HG03571 (cell line): ENCODE measurements around the gene GOLGA6L2.
"Not testable (repeated sequence)": the region's sequence is repeated elsewhere in the genome, so short reads cannot be mapped to it uniquely, and the experiment has no call there.

ENCODE experiments used
- ATAC-seq: cut with Tn5 transposase; IDR thresholded peaks from one replicate; pipeline ENCODE4 v1.9.1; 2021; ENCODE audit not compliant: unreplicated experiment

Gene GOLGA6L2

DNA sequence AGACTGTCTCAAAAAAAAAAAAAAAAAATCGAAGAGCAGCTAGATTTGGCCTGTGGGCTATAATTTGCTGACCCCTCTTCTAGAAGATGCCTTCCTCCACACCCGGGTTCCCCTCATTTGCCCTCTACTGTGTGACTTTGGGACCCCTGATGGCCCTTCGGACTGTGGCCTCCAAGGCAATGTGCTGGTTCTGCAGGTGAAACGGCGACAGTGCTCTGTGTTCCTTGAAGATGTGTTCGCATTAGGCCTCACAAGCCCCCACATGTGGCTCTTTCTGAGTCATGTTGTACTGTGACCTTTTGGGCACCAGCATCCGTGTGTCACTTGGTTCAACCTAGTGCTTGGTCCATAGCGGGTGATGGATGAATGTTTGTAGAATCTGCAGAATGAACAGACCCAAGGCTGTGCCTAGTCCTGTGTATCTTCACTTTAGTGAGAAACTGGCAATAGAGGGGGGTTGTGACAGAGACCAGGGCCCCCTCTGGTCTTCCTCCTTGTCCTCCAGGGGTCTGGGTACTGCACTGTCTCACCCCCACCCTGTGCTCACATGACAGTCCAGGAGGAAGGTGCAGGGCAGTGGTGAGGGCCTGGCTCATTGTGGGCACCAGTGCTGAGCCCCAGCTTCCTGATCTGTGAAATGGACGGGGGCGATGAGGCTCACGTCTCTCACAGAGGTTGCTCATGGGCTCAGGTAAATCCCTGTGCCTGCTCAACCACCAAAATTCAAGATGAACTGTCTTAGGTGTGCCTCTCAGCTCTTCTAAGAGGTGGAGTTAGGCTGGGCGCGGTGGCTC is 22.7 kb downstream of the GOLGA6L2 start:
- ATAC-seq = no peak

DNA sequence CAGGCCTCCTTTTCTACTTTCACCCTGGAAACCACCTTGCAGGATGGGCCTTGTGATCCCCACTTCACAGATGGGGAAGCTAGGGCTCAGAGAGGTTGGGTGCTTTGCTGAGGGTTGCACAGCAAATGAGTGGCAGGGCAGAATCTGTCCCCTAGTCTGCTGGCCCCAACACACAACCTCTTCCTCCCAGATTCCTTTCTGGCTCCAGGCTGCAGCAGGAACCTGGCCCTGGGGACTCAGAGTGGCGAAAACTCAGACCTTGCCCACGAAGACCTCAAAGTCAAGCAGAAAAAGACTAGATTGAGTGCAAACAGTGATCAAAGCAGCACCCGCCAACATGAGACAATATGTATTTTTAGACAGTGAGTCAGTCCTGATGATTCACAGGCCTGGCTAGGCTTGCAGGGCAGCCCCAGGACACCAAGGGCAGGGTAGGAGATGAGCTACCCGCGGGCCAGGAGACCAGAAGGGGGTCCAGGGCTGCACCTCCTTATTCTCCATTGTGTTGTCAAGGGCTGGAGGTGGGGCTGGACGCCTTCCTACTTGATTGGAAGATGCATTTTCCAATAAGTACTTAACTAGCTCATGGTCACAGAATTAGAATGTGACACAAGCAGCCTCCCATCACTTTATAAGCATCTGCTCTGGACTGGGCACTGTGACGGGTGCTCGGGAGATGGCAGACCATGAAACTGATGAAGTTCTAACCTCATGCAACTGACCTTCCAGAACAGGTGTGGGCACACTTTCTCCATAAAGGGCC is 23.9 kb downstream of the GOLGA6L2 start:
- no peak for ATAC-seq

DNA sequence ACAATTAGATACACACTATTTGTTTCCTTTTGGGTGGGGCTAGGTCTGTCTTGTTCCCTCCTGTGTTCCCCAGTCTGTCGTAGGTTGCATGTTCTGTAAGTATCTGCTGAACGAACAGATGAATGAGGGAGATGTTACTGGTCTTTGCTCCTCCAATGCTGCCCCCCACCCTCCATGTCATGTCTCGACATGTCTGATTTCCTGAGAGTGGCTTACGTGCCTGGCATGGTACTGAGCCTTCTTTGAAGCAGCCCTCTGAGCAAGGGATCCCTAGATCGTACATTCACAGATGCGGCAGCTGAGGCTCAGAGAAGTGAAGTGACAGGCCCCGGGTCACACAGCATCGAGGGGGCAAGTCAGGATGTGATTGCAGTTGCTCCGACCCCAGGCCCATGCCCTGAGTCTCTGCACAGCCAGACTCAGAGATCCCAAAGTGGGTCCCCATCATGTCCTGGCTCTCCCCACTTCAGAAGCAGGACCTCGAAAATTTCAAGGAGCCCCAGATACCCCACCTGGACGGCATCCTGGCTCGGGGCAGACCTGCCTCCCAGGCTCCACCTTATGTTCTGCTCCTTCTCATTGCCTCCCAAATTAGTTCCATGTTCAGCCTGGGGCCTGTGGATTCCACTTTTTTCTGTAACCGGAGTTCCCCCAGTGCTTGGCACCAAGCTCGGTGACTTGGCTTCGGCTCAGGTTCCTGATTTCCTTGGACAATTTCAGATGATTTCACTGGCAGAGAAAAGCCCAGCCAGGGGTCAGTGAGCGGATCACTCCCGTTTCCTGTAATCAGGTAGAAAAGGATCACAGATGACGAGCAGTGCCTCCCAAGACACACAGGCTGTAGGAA is 24.7 kb downstream of the GOLGA6L2 start:
- no peak for ATAC-seq

DNA sequence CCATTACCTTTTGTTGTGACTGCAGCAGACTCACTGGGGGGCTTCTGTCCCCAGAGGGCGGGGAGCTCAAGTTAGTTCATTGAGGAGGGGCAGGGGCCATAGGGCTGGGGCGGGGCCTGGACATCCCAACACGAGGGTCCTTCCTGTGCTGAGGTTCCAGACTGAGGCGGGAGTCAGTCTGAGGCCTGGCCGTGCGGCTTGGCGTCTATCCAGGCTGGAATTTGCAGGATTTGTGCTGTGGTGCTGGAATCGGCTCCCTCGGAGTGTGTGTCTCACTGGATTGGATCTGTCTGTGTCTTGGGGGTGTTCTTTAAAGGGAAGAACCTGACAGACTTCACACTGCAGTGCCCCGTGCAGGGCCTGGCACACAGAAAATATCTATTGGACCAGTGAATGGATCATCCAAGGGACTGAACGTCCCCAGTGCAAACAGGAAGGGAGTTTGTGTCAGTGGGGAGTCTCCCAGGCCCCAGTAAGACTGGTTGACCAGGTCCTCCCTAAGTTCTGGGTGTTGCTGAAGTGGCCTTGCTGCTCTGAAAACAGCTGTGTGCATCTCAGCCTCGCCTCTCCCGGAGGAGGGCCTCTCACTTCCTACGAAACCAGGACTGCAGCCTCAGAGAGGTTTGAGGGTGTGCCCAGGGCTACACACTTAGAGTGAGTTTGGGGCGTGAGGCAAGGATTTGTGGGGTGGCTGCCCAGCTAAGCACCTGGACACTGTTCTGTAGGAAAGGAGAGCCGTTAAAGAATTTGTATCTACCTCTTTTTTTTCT is 26.1 kb downstream of the GOLGA6L2 start:
- no peak for ATAC-seq

DNA sequence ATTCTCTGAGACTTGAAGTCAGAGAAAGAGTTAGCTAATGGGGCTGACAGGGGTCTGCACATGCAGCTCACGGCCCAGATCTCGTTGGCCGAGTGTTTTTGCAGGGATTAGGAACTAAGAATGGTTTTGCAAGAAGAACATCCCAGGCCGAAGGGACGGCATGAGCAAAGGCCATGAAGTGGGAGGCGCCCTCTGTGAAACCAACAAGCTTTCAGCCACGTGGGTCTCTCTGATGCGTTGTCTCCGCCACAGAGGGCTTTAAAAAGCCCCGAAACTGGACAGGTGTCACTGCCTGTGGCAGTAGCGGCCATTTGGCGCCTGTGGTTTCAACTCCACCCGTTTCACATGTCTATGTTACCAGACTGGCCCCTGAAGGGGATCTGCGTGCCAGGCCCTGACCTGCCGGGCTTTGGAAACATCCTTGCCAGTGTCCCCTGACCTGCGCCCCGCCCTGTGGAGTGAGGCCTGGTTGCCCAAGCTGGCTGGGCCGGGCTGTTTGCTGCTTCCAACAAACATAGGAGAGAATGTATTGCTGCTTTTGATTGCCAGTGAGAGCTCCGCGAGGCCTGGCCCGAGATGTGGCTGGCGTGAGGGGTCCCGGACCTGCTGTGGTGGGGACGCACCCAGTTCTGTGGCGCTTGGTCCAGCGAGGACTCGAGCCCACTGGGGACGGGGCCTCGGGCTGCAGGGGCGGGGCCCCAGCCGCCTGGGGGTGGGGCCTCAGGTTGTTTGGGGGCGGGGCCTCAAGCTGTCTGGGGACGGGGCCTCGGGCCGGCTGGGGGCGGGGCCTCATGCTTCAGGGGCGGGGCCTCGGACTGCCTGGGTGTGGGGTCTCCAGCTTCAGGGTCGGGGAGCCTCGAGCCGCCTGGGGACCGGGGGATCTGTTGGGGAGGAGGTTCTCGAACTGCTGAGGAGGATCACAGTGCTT is 30.4 kb downstream of the GOLGA6L2 start:
- no peak for ATAC-seq

DNA sequence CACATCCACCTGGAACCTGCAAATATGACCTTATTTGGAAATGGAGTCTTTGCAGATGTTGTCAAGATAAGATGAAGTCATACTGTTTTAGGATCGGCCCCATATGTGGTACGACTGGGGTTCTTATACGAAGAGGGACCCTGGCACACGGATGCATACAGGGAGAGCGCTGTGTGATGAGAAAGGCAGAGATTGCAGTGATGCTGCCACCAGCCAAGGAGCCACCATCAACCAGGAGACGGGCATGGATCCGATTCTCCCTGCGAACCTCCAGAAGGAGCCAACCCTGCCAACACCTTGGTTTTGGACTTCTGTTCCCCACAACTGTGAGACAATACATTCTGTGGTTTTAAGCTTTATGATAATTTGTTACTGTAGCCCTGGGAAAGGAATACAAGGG is 31.2 kb downstream of the GOLGA6L2 start:
- ATAC-seq = not testable (repeated sequence)

DNA sequence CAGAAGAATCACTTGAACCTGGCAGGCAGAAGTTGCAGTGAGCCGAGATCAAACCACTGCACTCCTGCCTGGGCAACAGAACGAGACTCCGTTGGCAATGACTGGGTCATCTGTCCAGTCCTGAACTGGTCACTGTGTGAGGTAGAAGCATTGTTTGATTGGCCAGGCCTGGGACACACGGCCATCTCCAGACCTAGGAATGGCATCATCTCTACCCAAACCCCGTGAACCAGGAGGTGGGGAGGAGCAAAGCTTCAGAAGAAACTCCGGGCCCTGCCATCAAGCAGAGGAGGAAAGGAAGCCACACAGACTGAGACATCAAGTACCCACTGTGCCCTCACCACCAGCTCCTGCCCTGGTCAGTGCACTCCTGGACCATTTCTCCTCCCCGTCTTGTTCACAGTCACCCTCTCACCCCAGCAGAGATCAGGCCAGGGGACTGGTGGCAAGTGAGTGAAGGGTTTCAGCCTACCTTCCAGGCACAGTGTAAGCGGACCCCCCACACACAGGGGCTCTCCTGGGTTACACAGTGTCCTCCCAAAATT is 31.6 kb downstream of the GOLGA6L2 start:
- ATAC-seq = no peak

DNA sequence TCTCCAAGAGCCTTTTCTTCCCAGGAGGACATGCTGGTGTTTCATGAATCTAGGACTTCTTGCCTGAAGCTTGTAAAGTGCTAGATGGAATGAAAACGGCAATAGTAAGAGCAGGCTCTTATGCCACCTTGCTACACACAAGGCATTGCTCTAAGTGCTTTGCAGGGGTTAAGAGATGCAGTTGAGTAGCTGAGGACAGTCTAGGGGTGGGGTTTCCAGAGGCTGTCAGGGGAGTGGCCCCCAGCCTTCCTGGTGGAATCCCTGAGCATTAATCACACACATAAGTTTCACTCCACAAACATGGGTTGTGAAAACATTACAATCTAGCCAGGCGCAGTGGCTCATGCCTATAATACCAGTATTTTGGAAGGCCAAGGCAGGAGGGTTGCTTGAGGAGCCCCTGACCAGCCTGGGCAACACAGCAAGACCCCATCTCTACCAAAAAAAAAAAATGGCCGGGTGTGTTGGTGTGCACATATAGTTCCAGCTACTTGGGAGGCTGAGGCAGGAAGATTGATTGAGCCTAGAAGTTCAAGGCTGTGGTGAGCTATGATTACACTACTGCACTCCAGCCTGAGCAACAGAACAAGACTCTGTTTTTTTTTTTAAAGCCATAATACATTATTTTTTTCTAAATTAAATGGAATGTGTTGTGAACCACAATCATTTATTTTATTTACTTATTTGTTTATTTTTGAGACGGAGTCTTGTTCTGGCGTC is 34.0 kb downstream of the GOLGA6L2 start:
- ATAC-seq = not testable (repeated sequence)

DNA sequence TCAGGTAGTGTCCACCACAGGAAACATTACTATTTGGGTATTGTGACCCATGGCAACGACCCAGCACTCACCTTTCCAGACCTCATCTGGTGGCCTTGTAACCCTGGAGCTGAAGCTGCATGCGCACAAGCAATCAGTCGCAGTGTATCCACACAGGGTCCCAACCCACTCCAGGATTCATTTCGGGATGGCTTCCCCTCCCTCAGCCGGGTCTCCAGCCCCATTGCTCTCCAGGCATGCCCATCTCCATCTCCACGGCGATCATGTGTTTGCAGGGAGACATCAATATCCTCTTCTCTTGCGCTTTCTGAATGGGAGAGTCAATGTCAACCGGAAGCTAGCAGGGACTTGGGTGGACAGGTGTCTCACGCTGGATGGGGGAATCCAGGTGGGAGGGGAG is 35.2 kb downstream of the GOLGA6L2 start:
- no peak for ATAC-seq

DNA sequence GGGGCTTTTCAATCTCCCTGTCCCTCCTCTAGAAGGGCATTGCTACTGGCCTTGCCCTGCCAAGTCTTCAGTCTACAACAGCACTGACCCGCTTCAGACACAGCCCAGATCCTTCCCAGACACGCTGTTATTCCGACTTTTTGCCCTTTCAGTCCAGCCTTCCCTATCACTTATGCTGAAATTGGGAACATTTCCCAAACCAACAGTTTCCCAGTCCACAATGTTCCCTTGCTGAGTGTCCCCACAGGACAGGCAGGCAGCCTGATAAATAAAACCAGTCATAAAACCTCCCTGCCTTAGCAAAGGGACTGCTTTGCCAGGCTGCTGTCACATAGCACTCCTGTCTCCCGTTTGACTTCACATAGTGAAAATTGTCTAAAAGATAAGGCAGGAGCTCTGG is 43.5 kb downstream of the GOLGA6L2 start:
- ATAC-seq = no peak

DNA sequence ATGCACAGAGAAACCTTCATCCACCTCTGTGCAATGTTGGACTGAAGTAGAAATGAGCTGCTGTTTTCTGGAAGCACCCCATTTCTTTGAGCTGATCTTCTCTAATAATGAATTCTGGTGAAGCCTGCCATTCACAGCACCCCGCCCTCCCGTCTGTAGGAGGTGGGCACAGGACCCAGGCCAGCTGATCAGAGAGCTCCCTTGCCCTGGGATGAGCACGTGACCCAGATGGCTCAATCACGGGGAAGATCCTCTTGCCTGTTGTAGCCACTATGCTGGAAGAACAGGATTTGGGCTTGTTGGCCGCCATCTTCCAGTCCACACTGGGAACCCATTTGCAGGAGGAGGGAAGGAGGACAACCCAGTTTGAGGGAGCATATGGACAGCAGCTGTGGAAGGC is 44.5 kb downstream of the GOLGA6L2 start:
- ATAC-seq = no peak

DNA sequence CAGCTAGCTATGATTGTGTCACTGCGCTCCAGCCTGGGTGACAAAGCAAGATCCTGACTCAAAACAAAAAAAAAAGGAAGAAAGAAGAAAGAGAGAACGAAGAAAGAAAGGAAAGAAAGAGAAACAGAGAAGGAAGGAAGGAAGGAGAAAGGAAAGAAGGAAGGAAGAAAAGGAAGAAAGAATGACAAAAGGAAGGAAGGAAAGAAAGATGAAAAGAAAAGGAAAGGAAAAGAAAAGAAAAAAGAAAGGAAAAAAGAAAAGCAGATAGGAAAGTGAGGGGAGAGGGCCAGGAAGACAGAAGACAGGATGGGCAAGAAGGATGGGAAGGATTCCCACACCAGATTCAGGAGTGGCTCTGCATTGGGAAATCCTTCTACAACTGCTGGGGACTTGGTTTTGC is 44.9 kb downstream of the GOLGA6L2 start:
- no peak for ATAC-seq

DNA sequence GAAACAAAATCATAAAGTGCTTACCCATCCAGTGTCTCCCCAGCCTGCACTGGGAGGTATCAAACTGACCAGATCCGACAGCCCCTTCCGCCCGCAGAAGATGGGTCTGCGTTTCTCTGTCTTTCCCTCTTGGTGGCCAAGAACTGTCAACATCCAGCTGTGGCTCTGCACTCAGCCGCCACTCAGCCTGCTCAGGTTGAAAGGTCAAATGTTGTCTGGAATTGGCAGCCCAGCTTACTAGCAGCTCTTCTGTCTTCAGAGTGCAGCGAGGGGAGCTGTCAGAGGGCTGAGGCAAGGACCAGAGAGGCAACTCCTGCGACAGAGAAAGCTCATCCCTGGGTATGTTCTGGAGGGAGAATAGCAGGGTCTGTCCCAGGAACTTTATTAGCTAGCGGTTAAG is 45.4 kb downstream of the GOLGA6L2 start:
- no peak for ATAC-seq

DNA sequence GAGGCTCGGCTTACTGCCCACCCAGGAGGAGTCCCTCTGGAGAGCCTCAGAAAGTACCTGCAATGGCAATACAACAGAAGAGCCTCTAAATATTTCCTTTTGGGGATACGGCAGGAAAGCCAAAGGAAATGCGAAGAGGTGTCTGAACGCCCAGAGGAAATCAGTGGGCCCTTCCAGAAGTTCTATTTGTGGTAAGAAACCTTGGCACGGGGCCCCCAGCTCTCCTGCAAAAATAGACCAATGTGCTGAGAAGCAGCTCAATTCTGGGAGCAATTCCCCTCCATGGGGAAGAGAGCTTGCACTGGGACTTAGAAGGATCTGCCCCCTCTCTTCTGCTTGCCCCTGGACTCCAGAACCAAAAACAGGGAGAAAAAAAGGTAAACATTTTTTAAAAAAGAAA is 47.8 kb downstream of the GOLGA6L2 start:
- not testable (repeated sequence) for ATAC-seq

DNA sequence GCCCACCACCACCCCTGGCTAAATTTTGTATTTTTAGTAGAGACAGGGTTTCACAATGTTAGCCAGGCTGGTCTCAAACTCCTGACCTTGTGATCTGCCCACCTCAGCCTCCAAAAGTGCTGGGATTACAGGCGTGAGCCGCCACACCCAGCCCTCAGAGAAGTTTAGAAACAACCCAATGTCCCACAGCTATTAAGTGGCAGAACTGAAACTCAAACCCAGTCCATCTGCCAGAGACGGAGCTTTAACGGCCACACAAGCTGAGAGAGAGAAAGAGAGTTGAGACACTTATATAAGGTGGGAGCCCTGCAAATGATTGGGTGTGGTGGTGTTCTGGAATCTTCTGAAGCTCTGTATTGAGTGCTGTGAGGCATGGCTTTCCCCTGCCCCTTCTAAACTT is 48.7 kb downstream of the GOLGA6L2 start:
- ATAC-seq = not testable (repeated sequence)

DNA sequence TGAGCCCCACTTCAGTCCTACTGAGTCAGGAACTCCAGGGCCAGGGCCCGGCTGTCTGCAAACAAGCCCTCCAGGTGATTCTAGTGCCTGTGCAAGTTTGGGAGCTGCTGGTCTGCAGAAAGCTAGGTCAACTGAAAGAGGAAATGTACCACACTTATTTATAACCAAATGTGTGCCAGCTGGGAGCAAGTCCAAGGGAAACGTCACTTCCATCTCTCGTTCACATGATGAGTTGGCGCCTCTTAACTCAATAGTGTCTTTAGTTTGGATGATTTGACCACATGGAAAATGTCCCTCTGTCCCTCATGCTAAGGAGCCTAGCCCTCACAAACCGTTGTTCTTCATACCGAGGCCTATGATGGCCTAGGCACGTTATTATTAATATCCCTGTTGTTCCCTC is 49.3 kb downstream of the GOLGA6L2 start:
- ATAC-seq = no peak

DNA sequence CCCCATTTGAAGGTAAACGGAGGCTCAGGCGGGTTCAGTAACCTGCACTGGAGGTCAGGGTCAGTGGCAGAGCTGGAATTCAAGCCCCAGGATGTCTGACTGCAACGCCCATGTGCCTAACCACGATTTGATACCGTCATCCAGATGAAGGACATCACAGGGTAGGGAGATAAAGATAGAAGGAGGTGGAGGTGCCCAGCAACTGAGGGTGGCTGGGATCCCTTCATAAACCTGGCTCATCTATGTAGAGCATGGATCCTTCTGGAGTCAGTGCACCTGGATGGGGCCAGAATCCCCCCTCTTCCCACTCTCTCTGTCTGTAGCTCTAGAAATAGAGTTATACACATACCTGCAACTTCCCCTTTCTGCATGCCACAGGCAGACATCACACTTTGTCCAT is 51.2 kb downstream of the GOLGA6L2 start:
- no peak for ATAC-seq

DNA sequence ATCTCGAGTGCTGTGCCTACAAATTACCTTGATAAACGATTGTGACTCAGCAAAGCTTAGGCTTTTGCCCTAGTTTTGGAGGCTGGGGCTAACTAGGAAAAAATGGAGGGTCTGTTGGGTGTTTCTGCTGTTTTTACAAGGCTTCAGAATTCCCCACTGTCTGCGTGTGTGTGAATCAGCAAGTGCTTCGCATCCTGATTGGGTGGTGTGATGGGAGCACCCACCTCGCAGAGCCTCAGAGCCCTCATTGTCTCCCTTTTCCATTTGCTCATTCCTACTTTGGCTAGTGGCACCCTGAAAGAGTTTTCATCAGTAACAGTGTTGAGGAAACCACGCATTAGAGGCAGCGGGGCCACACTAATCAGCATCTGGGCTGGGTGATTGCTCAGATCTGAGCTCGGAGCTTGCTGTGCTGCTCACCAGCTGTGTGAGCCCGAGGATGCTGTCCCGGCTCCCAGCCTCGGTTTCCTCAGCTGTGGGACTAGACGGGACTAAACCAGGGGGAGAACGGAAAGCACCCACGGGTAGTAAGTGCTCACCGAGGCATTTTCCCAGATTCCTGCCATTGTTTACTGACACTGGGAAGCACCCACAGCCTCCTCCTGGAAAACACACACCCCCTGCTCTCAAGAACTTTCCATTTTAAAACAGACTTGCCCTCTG is 51.9 kb downstream of the GOLGA6L2 start:
- ATAC-seq = no peak
